GM12872 (cell line): ENCODE measurements around the gene SOCS1.

Experiments
- TF ChIP-seq, protein P1 (sequence below): IDR thresholded peaks from 3 replicates; pipeline ENCODE4 v1.5.1; 2011; ENCODE audit warnings: low read depth, mild to moderate bottlenecking, low read length, moderate library complexity; ENCODE audit not compliant: insufficient read depth

The SOCS1 gene

DNA sequence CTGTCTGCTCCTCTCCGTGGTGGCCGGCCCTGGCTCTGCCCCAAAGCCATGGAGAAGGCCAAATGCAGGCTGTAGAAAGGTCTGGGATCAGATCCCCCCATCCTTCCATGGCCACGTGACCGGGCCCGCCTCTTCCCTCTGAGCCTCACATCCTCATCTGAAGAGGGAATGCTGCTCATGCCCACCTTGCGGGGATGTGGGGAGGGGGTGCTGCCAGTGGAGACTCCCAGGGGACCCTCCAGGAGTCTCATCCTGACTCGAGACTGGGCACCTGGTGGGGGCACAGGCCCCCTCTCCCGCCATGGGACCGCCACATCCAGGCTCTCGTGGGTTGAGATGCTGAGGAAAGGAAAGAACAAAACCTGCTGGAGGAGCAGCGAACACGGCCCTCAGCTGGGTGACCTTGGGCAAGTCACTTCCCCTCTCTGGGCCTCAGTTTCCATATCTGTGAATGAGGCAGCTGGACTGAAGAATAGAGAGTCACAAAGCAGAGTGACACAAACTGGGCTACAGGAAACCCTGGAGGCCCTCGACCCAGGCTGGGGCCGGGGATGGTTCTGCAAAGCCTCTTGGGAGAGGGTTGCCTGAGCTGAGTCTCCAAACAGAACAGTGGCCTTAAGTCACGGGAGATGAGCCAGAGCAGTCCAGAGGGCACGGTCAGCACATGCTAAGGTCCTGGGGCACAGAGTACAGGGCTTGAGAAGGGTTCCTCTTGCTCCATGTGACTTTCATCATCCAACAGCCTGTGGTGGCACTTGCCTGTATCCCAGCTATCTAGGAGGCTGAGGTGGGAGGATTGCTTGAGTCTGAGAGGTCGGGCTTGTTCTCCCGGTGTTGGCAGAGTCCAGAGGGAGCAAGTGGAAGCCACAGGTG lies 30.1 kb downstream of the SOCS1 start:
- TF ChIP-seq, protein P1, sequence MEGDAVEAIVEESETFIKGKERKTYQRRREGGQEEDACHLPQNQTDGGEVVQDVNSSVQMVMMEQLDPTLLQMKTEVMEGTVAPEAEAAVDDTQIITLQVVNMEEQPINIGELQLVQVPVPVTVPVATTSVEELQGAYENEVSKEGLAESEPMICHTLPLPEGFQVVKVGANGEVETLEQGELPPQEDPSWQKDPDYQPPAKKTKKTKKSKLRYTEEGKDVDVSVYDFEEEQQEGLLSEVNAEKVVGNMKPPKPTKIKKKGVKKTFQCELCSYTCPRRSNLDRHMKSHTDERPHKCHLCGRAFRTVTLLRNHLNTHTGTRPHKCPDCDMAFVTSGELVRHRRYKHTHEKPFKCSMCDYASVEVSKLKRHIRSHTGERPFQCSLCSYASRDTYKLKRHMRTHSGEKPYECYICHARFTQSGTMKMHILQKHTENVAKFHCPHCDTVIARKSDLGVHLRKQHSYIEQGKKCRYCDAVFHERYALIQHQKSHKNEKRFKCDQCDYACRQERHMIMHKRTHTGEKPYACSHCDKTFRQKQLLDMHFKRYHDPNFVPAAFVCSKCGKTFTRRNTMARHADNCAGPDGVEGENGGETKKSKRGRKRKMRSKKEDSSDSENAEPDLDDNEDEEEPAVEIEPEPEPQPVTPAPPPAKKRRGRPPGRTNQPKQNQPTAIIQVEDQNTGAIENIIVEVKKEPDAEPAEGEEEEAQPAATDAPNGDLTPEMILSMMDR = no peak

DNA sequence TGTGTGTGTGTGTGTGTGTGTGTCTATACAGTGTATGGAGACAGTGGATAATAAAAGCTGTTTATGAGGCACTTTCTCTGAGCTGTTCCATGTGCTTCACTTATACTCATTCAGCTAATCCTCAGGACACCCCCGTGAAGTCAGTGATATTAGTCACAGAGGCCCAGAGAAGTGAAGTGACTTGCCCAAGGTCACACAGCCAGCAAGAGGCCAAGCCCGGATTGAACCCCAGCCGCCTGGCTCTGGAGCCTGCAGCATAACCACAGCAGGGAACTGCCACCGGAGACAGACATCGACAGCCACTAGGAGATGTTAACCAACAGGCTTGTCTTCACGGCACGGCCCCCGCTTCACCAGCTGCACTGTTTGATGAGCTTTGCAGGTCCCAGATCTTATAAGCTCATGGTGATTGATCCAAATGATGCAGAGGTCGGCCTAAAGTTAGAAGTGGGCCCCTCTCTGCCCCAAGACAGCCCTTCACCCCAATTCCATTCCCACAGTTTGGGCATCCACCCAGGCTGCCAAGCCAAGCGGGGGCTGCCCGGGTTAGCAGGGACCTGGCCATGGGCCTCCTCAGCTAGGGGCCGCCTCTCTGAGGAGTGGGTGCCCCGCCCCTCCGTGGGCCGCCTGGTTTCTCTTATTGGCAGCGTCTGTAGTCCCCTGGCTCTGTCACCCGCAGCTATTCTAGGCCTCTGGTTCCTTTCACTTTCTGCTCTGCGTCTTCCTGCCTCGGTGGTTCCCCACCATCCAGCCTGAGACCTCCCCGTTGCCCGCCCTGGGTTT lies 30.9 kb downstream of the SOCS1 start:
- TF ChIP-seq, protein P1 = peak; percentile 10; the same call in 1 of the 3 replicates

DNA sequence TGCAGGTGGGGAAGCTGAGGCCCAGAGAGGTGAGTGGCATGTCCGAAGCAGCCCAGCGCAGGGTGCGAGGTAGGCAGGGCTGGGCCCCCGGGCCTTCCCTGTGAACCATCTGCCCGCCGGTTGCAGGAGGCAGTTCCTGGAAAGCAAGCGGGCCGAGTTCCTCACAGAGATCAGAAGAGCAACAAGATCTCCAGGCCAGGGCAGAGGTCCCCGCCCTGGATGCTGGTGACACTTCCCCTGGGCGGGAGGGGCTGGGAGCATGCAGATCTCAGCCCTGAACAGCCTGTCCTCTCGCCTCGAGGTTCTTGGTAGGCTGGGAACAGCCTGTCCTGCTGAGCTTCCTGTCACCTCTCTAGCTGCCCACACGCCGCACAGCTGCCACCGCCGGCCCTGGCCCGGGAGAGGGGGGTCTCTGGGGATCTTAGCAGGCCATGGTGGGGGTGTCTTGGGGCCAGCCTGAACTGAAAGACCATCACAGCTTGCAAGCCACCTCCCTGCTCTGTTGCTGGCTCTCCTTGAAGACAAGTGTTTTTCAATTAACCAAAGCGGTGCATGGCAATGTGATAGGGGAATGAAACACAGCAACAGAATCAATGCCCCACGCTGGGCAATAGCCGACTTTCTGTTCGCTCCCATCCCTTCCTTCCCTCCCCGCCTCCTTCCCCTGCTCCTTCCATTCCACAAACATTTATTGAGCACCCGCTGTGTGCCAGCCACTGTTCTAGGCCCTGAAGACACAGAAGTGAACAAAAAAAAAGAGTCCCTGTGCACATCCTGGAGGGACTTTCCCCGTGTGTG lies 31.7 kb downstream of the SOCS1 start:
- TF ChIP-seq, protein P1 = no peak

DNA sequence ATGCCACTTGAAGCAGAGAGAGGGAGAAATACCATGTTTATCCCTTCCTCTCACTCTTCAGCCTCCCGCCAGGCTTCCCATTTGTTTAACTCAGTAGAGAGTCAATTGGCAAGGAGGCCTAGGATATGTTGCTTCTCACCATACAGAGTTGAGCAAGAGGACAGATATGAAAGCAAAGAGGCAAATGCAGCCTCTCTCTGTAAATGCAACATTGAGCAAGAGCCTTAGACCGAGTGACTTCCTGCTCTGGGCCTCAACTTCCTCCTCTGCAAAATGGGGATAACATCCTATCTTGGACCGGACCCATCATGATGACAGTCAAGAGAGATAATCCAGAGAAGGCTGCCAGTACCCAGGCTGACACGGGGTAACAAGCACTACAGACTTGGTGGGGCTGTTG lies 36.8 kb downstream of the SOCS1 start:
- TF ChIP-seq, protein P1 = no peak

DNA sequence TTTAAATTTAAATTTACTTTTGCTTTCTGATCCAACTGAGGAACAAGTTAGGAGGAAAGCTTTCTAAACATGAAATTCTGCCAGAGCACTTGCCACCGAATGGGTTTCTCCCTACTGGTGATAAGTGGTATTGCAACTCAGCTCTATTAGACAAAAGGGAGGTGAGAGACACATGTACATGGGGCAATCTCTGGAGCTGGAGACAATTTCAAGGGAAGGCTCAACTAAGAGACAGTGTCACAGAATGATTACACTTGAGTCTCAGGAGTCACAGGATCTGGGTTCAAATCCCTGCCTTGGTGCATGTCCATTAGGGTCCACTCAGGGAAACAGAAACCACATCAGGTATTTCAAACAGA lies 37.4 kb downstream of the SOCS1 start:
- TF ChIP-seq, protein P1 = peak; percentile 69

DNA sequence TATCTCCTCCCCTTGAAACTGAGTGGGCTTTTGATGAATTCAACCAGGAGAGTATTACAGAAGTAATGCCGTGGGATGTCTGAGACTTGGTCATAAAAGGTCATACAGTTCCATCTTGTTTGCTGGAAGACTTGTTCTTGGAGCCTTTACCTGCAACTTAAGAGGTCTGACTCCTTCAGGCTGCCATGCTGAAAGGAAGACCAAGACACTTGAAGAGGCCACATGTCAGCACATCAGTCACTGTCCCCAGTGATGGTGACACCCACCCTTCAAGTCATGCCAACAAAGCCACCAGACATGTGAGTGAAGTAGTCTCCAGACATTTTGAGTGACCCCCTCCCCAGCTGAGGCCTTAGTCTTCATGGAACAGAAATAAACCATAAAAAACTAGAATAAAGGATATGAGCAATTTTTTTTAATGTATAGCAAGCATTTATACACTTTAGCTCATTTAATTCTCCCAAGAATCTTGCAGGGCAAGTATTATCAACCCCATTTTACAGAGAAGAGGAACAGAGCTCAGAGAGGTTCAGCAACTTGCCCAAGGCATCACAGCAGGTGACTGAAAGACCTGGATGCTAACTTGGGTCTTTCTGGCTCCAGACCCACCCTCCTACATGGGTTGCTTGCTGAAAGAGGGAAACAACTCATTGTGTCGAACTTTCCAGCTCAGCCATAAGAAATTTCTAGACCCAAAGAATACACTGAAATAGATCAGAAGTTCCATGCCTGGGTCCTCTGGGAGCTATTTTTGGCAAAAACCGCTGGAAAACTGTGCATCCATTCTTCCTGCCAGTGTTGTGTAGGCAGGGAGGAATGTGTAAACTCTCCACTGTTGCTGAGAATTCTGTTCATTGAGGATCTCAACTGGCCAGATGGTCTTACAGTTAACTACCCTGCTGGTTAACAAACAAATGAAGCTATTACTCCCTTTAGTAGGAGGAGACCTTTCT lies 38.1 kb downstream of the SOCS1 start:
- TF ChIP-seq, protein P1 = no peak
